HG03280 (cell line): ENCODE measurements around the gene LPAR6.
"Not testable (repeated sequence)": the region's sequence is repeated elsewhere in the genome, so short reads cannot be mapped to it uniquely, and the experiment has no call there.

ENCODE experiments used
- ATAC-seq: cut with Tn5 transposase; IDR thresholded peaks from one replicate; pipeline ENCODE4 v1.9.1; 2021; ENCODE audit warnings: mild to moderate bottlenecking, moderate library complexity; ENCODE audit not compliant: unreplicated experiment

LPAR6 gene

DNA sequence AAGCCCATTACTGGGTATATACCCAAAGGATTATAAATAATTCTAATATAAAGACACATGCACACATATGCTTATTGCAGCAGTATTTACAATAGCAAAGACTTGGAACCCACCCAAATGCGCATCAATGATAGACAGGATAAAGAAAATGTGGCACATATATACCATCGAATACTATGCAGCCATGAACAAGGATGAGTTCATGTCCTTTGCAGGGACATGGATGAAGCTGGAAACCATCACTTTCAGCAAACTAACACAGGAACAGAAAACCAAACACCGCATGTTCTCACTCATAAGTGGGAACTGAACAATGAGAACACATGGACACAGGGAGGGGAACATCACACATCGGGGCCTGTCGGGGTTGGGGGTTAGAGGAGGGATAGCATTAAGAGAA is 9.1 kb upstream of the LPAR6 start:
- not testable (repeated sequence) for ATAC-seq

DNA sequence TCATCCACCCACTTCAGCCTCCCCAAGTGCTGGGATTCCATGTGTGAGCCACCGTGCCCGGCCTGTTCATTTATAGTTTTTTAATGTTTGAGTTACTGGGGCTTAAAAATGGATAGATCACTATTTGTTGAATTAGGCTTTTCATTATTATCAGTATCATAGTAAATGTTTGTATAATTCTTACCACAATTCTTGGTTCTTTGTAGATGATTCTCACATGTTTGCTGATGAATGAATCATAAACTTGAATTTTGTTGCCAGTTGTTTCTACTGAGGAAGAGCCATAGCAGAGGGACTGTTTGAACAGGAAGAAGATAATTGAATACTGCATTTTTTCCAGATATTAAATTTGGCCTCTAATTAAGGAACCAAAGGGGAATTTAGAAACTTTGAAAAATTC is 2.6 kb upstream of the LPAR6 start:
- ATAC-seq, result no peak

DNA sequence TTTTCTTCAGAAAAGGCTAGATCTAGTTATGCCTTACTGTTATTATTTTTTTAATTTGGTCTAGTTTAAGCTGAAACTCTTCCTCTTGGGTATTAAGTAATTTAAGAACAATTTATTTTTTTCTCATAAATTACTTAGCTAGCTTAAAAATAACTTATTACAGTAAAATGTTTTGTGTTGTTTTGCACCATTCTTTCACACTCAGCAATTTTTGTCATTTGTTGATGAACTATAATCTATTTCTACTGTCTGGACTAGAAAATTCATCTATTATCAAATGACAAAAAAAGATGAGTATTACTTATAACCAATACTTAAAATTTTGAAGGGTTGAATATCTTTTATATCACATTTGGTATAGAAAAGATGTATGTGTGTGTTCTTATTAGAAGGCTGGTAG is 1.6 kb upstream of the LPAR6 start:
- no peak for ATAC-seq

DNA sequence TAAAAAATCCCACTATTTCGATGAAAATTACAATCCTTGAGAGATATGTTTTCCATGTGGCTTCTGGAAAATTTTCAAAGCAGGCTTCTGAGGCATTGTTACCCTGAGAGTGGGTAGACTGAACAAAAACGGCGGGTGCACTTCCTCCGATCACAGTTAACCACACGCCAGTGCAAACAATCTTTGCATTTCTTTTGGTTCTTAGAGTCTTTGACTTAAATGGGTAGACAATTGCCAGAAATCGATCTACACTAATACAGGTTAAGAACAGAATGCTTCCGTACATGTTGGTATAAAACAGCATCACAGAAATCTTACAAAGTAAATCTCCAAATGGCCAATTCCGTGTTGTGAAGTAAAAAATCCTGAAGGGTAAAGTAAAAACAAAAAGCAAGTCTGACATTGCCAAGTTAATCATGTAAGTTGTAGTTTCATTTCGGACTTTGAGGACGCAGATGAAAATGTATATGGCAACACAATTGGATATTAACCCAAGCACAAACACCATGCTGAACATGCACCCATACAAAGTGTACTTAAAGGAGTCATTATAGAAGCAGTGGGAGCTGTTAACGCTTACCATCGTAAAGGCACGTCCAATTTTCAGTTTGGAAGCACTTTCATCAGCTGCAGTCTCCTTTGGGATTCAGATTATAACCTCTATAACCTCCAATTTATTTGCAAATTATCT is 927 bp downstream of the LPAR6 start:
- no peak for ATAC-seq

DNA sequence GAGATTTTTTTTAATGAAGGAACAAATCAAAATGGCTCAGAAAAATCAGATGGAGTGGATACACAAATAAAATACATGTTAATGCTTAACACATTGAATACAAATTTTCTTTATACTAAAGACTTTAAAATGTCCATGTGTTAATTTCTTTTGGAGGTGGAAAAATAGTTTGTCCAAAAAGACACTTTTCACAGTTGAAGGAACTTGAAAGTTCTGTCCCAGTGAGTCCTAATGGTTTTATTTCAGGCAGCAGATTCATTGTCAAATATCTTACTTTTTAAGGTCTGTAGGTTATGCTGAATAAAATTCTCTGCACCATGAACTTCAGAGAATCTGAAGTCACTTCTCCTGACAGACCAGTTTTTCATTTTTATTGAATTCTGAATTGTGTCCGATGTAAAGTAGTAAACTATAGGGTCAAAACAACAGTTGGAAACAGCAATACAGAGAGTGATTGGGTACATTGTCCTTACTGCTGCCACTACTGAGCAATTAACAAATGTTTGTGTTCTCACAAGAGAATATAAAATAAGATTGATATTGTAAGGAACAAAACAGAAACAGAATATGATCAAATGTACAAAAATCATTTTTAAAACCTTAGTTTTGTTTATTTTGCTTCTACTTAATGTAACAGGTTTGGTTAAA is 1.6 kb downstream of the LPAR6 start:
- ATAC-seq, result no peak

DNA sequence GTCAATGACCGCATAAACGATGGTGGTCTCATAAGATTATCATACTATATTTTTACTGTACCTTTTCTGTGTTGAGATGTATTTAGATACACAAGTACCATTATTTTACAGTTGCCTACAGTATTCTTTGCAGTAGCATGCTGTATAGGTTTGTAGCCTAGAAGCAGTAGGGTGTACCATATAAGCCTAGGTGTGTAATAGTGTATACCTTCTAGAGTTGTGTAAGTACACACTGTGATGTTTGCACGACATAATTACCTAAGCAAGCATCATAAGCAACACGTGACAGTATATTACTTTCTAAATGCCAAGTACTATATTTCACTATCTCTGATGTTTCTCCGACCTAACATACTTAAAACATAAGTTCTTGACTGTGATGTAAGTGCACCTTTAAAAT is 2.7 kb downstream of the LPAR6 start:
- ATAC-seq, result no peak

DNA sequence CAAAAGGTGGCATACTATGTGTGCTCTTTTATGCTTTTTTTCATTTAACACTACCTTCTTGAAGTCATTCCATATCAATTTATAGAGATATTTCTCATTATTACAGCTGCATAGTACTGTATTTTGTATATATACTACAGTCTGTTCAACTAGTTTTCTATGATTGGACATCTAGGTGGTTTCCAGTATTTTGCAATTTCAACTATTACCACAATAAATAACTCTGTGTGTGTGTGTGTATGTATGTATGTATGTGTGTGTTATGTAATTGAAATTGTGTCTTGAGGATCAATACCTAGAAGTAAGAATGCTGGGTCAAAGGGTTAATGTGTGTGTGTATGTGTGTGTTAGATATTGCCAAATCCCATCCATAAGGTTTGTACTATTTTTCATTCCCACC is 7.0 kb downstream of the LPAR6 start:
- ATAC-seq, result no peak

DNA sequence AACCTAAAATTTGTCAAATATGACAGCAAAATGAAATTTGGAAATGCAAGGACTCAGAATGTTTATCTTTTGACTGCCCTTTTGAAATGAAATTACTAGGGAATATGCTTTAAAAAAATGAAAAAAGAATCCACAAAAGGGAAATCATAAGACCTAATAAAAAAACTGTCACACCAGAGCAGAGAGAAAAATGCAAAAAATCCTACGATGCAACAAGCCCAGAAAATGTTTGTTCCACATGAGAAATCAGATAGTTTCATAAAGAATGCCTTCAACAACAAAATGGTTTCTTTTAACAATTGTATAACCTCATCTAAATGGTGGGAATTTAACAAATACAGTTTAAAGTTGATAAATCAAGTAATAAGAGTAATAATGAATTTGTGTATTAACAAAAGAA is 8.0 kb downstream of the LPAR6 start:
- no peak for ATAC-seq

DNA sequence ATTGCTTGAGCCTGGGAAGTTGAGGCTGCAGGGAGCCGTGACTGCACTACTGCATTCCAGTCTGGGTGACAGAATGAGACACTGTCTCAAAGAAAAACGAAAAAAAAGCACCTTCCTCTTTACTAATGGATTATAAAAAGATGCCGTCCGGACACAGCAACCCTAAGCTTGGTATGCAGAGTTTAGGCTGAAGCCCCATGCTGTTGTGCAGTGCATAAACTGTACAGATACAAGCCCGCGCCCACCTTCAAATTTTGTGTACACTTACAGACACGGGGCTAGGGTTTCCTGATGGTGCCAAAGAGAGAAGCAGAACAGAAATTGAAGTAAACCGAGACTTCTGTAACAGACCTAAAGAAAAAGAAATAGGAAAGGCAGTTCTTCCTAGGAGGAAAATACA is 9.0 kb downstream of the LPAR6 start:
- ATAC-seq, result no peak

DNA sequence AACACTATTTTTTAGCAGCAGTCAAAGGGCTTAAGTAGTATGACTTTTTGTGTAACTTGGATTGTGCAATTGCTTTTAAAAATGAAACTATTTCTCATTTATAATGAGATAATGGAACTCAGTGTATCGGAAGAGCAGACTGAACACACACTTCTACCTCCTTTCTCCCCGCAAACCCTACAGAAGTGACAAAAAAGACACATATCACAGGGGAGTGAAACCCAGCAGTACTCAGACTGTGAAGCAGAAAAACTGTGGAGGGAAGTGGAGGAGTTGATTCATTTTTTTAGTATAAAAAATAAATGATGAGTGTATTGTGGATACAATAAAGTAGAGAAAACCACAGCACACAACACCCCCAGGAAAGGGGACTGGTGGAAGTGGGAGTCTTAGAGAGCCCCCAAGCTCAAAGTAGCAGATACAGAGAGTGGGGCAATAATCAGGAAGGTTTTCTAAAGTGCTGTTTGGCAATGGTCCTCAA is 9.7 kb downstream of the LPAR6 start:
- no peak for ATAC-seq

DNA sequence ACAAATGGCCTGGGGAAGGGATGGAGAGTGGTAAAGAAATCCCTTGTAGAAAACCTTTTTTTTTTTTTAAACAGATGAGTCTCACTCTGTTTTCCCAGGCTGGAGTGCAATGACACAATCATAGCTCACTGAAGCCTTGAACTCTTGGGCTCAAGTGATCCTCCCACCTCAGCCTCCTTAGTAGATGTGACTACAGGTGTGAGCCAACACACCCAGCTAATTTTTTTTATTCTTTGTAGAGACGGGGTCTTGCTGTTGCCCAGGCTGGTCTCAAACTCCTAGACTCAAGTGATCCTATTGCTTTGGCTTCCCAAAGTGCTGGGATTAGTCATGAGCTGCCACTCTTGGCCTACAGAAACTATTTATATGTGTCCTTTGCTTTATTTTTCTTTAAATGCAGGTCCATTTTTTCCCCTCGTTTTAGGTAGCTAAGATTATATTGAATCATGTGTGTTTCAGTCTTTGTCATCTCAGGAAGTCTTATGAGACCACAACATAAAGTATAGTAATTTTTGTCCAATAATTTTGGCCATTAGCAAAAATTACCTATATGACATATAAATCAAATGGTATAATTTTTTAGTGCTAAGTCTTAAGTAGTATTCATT is 10.5 kb downstream of the LPAR6 start:
- ATAC-seq, result no peak

DNA sequence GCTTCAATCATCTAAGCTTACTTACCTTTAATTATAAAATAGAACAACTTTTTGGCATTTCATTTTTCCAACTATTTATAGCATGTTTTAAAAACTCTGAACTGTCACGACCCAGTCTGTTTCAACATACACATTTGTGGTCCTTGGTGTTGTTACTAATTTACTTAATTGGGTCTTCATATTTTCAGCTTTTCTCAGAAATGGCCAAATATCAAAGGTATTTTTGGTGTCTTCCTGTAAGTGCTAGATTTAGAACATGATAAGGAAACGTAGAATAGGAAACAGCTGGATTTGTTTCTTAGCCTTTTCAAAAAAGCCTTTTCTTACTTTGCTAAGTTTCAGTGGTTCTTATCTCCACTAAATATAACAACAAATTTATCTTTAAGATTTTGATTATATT is 11.4 kb downstream of the LPAR6 start:
- ATAC-seq, result no peak

DNA sequence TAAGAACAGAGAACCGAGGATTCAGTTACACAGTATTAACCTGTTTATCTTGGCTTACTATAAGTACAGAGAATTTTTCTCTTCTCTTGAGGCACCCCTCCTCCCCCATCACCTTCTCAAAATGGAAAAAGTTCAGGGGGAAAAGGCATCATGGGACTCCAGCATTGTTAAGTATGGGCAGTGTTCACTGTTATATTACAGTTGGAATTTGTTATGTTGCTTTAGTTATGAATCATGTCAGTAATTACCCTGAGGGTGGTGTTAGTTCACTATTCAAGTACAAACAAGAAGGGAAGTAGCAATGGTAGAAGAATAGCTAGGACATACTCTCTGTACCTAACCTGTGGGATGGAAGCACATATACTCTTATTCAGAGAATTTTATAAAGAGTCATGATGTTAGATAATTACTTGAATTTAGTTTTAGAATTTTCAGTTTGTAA is 12.0 kb downstream of the LPAR6 start:
- ATAC-seq, result no peak

DNA sequence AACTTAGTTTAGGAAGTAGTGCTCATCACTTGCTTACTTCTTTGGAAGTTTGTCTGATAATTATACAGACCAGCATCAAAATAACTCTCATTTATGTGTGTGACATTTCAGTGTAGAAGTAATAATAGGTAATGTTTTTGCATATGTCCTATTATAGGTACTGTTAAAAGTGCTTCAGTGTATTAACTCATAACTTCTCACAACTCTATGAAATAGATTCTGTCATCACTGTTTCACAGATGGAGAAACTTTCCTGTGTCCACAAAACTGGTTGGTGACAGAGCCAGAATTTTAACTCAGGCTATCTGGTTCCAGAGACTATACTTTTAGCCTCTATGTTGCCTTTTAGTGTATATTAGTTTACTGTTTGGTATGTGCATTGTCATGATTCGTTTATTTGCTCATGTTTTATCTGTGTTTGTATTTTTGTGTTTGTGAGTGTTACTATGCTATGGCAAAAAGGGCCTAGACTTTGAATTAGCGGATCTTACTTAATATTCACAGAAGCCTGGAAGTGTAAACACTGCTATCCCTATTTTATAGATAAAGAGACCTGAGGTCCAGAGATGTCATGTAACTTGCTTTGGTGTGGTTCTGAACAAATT is 12.7 kb downstream of the LPAR6 start:
- no peak for ATAC-seq

DNA sequence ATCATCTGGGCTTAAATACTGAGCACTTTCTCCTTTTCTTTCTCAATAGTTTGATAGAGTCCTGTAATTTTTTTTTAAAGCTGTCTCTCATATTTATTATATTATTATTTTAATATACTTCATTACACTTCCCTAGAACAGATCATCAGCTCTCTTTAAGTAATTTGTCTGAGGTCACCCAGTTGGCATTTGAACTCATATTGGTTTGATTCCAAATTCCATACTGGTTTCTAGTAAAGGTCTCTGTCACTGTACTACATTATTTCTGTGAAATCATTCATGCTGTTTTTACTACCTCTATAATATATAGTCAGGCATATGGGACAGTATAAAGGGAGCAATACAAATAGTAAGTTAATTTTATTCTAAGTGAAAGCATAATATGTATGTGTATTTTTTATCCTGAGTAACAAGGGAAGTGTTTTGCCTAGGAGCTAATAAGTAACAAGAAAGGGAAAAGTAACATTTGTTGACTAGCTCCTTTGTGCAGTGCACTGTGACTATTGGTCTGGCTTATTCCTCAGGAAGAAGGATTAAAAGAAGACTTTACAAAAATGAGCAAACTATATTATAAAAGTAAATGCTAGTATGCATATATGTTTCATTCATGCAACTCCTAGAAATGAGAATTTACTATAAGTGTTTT is 14.3 kb downstream of the LPAR6 start:
- ATAC-seq, result no peak

DNA sequence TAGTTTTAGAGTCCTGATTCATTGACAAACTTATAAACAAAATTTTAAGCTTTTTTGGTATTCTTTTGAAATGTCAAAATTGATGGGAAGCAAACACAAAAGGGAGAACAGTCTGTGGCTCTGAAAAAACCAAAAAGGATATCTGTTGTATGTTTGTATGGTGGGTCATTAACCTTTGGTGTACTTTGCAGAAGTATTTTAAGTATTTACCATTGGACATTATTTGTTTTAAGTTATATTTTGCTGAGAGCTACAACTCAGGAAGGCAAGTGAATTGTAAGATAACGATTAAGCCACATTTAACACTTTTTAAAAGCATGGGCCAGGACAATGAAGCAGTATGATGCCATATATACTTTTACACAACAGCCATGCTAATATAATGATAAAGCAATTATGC is 15.2 kb downstream of the LPAR6 start:
- no peak for ATAC-seq

DNA sequence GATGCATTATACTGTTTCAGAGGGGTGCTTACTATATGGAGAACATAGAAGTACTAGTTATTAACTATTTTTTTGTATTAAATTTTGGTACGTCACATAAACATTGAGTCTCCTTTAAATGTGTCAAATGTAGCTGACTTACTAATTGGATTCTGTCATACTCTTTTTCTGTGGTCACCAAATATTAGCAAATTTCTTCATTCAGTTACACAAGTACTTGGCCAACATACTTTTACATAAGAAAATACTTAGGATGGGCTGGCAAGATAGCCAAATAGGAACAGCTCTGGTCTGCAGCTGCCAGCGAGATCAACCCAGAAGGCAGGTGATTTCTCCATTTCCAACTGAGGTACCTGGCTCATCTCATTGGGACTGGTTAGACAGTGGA is 19.2 kb downstream of the LPAR6 start:
- ATAC-seq, result no peak

DNA sequence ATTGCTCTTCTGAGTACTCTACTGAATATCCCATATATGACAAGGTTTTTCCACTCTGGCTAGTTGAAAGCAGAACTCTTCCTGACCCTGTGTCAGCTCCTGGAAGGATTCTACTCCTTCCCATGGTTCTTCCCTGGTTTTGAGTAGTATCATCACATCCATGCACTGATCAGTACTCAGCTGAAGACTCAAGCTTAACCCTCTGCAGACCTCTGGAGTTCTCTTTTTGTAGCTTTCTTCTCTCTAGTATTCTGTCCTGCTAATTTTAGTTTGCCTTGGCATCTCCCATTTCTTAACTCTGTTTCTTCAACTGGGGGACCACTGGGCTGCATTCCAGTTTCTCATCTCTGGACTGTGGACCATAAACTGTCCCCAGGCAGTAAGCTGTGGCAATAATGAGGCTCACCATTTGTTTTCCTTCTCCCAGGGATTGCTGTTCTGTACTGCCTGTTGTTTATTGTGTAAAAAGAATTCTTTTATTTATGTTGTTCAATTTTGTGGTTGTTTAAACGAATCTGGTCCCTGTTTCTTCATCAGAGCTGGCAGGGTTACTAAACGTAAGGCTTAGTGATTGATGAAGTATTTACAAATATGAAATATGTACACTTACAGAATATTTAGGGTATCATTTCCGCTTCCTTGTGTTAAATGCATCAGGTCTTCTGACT is 19.7 kb downstream of the LPAR6 start:
- ATAC-seq, result no peak

DNA sequence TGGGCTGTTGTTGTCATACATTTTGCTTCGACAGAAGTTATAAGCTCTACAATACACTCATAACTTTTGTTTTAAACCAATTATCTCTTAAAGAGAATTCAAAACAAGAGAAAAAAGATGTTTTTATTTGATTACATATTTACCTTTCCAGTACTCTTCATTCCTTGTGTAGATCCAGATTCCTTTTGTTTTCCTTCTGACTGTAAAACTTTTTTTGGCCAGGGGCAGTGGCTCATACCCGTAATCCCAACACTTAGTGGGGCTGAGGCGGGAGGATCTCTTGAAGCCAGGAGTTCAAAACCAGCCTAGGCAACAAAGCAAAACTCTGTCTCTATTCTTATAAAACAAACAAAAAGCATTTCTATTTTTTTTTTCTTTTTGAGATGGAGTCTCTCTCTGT is 21.7 kb downstream of the LPAR6 start:
- ATAC-seq, result no peak

DNA sequence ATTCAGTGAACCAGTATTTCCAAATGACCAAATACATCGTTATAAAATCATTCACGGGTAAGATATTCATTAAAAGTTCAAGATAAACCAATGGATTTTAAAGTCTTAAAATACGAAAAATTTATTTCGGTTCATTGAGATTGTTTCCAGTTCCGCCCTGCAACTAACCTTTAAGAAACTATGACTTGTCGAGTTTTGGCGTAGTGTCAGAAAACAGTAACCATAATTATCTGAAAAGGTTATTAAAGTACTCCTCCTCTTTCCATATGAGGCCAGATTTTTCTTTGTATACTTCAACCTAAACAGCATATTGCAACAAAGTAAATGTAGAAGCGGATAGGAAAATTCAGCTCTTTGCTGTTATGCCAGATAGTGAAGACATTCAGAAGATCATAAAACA is 26.1 kb downstream of the LPAR6 start:
- ATAC-seq, result no peak

DNA sequence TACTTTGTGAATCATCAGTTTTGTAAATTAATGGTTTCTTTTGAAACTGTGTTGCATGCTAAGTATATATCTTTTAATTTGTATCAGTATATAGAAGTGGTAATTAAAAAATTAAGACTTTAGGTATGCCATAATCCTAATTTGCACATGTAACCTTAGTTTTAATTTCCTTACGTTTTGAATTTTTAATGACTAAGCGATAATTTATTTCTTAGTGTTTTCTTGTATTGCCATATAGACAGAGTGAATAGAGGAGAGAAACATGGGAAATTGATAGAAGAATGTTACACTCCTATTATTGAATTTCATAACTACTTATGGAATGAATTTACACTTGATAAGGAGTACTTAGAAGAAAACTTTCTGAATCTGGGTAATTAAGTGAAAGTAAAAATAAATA is 29.5 kb downstream of the LPAR6 start:
- no peak for ATAC-seq
